ENCODE results near the gene FAM114A1.

GRCh38 chr4:38944440-38944839 lies 76.8 kb downstream of the FAM114A1 start:
- TF ChIP-seq POLR2A (IDR thresholded peaks at IDR 0.05) (no peak), CTCF (IDR thresholded peaks at IDR 0.05) (no peak), POLR2AphosphoS5 (IDR thresholded peaks at IDR 0.05; ENCODE audit: insufficient read depth in 1 of 2, low read depth in 1 of 2) (no peak)
